ENCODE data around the gene ATP1A3. TPM values are rescaled to one million over a fixed set of nuclear protein-coding genes. Genes with fewer than 3 reads are reported as not detected.
A peak's percentile ranks its signal among the peaks of the same experiment; 100 is the strongest.

Gene ATP1A3
- total and polyA plus RNA-seq, 2 of the 13 experiments (the other 11 are each of a cell fraction or from before 2014, with no cell fraction given) = 0.01 to 0.04 TPM

DNA sequence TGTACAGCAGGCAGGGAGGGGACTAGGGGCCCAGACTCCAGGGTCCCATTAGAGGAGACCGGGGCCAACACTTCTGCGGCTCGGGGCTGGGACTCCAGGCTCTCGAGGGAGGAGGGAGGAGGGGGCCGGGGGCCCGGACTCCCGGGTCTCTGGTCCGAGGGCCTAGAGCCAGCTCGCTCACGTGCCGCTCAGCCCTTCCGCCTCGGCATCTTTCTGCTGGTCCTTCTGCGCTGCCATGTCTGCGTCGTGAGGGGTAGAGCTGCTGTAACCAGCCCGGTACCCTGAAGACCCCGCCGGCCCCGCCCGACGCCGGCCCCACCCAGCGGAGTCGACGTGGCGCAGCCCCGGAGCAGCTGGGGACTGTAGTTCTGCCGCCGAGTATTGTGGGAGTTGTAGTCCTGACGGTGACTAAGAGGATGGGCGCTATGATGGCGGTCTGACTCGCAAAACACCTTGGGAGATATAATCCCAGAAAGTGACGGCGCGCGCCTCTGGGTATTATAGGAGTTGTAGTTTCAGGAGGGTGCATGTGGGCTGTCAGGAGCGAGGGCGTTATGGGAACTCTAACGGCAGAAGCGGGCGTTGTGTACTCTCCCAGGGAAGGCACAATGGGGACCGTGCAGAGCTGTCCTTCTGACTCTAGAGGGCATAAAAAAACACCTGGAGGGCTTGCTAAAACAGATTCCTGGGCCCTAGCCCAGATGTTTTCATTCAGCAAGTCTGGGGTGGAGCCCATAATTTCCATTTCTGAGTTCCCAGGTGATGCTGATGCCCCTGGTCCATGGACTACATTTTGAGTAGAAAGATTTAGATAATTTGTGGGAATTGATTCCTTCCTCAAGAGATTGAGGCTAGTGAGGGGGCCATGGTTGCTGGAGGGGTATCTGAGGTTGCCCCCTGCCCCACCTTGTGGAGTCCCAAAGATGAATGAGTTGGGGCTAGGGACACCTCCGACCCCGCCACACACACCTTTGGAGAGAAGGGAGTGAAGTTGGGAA, 34.7 kb downstream of the ATP1A3 start, which contains the start of gene RABAC1 (continued):
- TF ChIP-seq, protein P1, sequence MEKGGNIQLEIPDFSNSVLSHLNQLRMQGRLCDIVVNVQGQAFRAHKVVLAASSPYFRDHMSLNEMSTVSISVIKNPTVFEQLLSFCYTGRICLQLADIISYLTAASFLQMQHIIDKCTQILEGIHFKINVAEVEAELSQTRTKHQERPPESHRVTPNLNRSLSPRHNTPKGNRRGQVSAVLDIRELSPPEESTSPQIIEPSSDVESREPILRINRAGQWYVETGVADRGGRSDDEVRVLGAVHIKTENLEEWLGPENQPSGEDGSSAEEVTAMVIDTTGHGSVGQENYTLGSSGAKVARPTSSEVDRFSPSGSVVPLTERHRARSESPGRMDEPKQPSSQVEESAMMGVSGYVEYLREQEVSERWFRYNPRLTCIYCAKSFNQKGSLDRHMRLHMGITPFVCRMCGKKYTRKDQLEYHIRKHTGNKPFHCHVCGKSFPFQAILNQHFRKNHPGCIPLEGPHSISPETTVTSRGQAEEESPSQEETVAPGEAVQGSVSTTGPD (CRISPR knock-in tag; IDR thresholded peaks at IDR 0.05) = no peak
- TF ChIP-seq STAT5B (CRISPR knock-in tag; IDR thresholded peaks at IDR 0.05) (no peak), NR1H2 (CRISPR knock-in tag; IDR thresholded peaks at IDR 0.05; ENCODE audit: borderline replicate concordance, low read depth) (no peak), ZNF367 (CRISPR knock-in tag; IDR thresholded peaks at IDR 0.05; ENCODE audit: borderline replicate concordance) (no peak), ARID5B (CRISPR knock-in tag; IDR thresholded peaks at IDR 0.05) (no peak), ZNF772 (CRISPR knock-in tag; IDR thresholded peaks at IDR 0.05) (0 out of 2 replicates have a peak, but pooled peaks have one; percentile 56), ZNF3 (CRISPR knock-in tag; IDR thresholded peaks at IDR 0.05) (no peak), ZNF780A (CRISPR knock-in tag; IDR thresholded peaks at IDR 0.05) (no peak), ZNF737 (CRISPR knock-in tag; IDR thresholded peaks at IDR 0.05; ENCODE audit: borderline replicate concordance) (no peak), IKZF1 (IDR thresholded peaks at IDR 0.05) (no peak), FOSL1 (CRISPR knock-in tag; IDR thresholded peaks at IDR 0.05; ENCODE audit: borderline replicate concordance) (no peak), ELF3 (CRISPR knock-in tag; IDR thresholded peaks at IDR 0.05) (no peak), XBP1 (CRISPR knock-in tag; IDR thresholded peaks at IDR 0.05) (0 out of 2 replicates have a peak, but pooled peaks have one; percentile 51), DZIP1 (CRISPR knock-in tag; IDR thresholded peaks at IDR 0.05) (no peak), ZNF614 (CRISPR knock-in tag; IDR thresholded peaks at IDR 0.05; ENCODE audit: borderline replicate concordance) (no peak), ZNF350 (CRISPR knock-in tag; IDR thresholded peaks at IDR 0.05; ENCODE audit: borderline replicate concordance, low read depth) (0 out of 2 replicates have a peak, but pooled peaks have one; percentile 23), ZNF703 (CRISPR knock-in tag; IDR thresholded peaks at IDR 0.05; ENCODE audit: borderline replicate concordance) (no peak), ZNF274 (CRISPR knock-in tag; IDR thresholded peaks at IDR 0.05) (no peak)
- TF ChIP-seq, protein P2, sequence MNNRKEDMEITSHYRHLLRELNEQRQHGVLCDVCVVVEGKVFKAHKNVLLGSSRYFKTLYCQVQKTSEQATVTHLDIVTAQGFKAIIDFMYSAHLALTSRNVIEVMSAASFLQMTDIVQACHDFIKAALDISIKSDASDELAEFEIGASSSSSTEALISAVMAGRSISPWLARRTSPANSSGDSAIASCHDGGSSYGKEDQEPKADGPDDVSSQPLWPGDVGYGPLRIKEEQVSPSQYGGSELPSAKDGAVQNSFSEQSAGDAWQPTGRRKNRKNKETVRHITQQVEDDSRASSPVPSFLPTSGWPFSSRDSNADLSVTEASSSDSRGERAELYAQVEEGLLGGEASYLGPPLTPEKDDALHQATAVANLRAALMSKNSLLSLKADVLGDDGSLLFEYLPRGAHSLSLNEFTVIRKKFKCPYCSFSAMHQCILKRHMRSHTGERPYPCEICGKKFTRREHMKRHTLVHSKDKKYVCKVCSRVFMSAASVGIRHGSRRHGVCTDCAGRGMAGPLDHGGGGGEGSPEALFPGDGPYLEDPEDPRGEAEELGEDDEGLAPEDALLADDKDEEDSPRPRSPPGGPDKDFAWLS (CRISPR knock-in tag; IDR thresholded peaks at IDR 0.05; ENCODE audit: borderline replicate concordance) = no peak

Measured in HepG2 (cell line).